Cardiac fibroblast (primary cell): ENCODE measurements around the gene HDAC11.

Experiments used
- DNase-seq, 2 donors: peaks; one replicate each; pipeline versions ENCODE4 v3.0.0 to v3.0.0-alpha.2; 2010; ENCODE audit warnings: low read depth in 2 of 2
- H3K4me3 ChIP-seq, 2 donors: replicated peaks in 1 of 2; 1 replicate in 1 of 2; 2 replicates in 1 of 2; pipeline ENCODE4 v1.5.1; 2011; ENCODE audit warnings: low read depth in 2 of 2, low read length in 2 of 2, mild to moderate bottlenecking in 2 of 2, moderate library complexity in 1 of 2
- TF ChIP-seq, protein P1 (sequence below): IDR thresholded peaks from one replicate; pipeline ENCODE4 v1.5.1; 2011; ENCODE audit warnings: low read depth, mild to moderate bottlenecking, low read length, inconsistent platforms

HDAC11 gene

DNA sequence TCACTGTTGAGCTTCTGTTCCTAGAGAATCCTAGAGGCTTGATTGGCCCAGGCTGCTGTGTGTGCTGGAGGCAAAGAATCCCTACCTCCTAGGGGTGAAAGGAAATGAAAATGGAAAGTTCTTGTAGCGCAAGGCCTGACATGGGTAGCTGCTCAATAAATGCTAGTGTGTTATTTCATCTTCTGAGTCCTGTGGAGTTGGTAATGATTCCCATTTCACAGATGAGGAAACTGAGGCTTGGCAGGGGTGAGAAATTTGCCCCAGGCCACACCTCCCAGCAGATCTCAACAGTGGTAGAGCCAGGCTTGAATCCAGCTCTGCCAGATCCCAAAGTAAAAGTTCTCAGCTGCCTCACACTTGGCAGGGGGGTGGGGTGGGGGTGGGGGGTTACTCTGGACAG lies 26.1 kb downstream of the HDAC11 start:
- H3K4me3 ChIP-seq: no peak overlapping the region
- TF ChIP-seq, protein P1, sequence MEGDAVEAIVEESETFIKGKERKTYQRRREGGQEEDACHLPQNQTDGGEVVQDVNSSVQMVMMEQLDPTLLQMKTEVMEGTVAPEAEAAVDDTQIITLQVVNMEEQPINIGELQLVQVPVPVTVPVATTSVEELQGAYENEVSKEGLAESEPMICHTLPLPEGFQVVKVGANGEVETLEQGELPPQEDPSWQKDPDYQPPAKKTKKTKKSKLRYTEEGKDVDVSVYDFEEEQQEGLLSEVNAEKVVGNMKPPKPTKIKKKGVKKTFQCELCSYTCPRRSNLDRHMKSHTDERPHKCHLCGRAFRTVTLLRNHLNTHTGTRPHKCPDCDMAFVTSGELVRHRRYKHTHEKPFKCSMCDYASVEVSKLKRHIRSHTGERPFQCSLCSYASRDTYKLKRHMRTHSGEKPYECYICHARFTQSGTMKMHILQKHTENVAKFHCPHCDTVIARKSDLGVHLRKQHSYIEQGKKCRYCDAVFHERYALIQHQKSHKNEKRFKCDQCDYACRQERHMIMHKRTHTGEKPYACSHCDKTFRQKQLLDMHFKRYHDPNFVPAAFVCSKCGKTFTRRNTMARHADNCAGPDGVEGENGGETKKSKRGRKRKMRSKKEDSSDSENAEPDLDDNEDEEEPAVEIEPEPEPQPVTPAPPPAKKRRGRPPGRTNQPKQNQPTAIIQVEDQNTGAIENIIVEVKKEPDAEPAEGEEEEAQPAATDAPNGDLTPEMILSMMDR: no peak
- DNase-seq: no peak

GRCh38 chr3:13506680-13507079 lies 26.6 kb downstream of the HDAC11 start:
- H3K4me3 ChIP-seq: no peak overlapping the region
- DNase-seq: no peak
- TF ChIP-seq, protein P1: no peak

DNA sequence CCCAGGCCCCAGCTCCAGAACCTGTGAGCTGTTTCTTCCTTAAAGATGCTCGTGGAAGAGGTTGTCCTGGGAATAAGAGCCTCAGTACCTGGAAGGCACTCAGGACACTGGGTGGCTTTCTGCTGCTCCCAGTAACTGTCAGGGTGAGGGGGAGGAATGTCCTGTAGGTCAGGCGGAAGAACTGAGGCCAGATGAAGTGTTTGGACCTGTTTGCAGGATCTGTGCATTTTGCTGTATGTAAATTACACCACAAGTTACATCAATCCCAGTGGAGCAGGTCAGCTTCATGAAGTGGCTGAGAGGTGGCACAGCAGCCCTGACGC lies 27.1 kb downstream of the HDAC11 start:
- TF ChIP-seq, protein P1: no peak
- DNase-seq: no peak
- H3K4me3 ChIP-seq: no peak overlapping the region

- DNase-seq: peak in 1 of 2 donors; percentile 29
- H3K4me3 ChIP-seq: no peak overlapping the region
- TF ChIP-seq, protein P1: no peak
Measured at GRCh38 chr3:13507570-13508339, 27.6 kb downstream of the HDAC11 start.

DNA sequence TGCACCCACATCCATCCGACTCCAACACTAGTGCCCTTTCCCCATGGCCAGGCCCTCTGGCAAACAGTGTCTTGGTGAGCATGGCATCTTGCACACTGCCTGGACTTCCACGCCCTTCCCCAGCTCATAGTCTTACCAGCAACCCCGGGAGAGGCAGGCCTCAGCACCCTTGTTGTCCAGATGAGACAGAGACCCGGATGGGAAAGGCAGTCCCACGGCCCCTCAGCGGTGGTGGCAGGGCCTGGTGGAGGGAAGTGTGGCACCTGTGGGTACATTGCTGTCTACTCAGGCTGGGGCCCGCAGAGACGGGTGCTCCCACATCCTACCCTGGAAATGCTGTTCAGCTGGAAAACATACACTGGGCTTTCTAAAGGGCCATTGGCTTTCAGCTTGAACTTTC lies 28.4 kb downstream of the HDAC11 start:
- TF ChIP-seq, protein P1: no peak
- H3K4me3 ChIP-seq: no peak overlapping the region
- no peak for DNase-seq

- DNase-seq: no peak
- TF ChIP-seq, protein P1: no peak
- no peak overlapping the region for H3K4me3 ChIP-seq
Measured at GRCh38 chr3:13509059-13509815, 29.1 kb downstream of the HDAC11 start.
